ENCODE results near the gene GTF2IRD1.
"Not testable (repeated sequence)": the region's sequence is repeated elsewhere in the genome, so short reads cannot be mapped to it uniquely, and the experiment has no call there.

Gene GTF2IRD1

GRCh38 chr7:74527842-74528241 is 74.1 kb downstream of the GTF2IRD1 start:
- Histone ChIP-seq H3K9ac (ENCODE audit: low read depth, low read length) (no peak overlapping the region), H3K36me3 (ENCODE audit: control insufficient read depth, insufficient read depth, low read length) (peaks cover 25% of the 10 kb centered on the region), H3K27me3 (ENCODE audit: control insufficient read depth, insufficient read depth, low read length) (no peaks in the 10 kb centered on the region)

GRCh38 chr7:74528773-74529172 is 75.1 kb downstream of the GTF2IRD1 start:
- not testable (repeated sequence) for H3K4me1 ChIP-seq (ENCODE audit: control insufficient read depth, insufficient read depth, low read length); H3K27me3 ChIP-seq (ENCODE audit: control insufficient read depth, insufficient read depth, low read length); H3K9me3 ChIP-seq (ENCODE audit: control insufficient read depth, insufficient read depth, low read length); H3K9ac ChIP-seq (ENCODE audit: low read depth, low read length); H3K4me3 ChIP-seq (ENCODE audit: low read depth, low read length)
- H3K36me3 ChIP-seq (ENCODE audit: control insufficient read depth, insufficient read depth, low read length) = peaks cover 23% of the 10 kb centered on the region

More at GRCh38 chr7:74527842-74528241, 74.1 kb downstream of the GTF2IRD1 start:
- no peak overlapping the region for H3K4me3 ChIP-seq (ENCODE audit: low read depth, low read length)
- H3K9me3 ChIP-seq (ENCODE audit: control insufficient read depth, insufficient read depth, low read length) = no peaks in the 10 kb centered on the region
- peaks cover 3% of the 10 kb centered on the region for H3K4me1 ChIP-seq (ENCODE audit: control insufficient read depth, insufficient read depth, low read length)

GRCh38 chr7:74535951-74536356 is 82.2 kb downstream of the GTF2IRD1 start:
- H3K36me3 ChIP-seq (ENCODE audit: control insufficient read depth, insufficient read depth, low read length) = peaks cover 22% of the 10 kb centered on the region
- H3K9ac ChIP-seq (ENCODE audit: low read depth, low read length) = no peak overlapping the region
- no peak overlapping the region for H3K4me3 ChIP-seq (ENCODE audit: low read depth, low read length)
- no peaks in the 10 kb centered on the region for H3K27me3 ChIP-seq (ENCODE audit: control insufficient read depth, insufficient read depth, low read length)
- H3K9me3 ChIP-seq (ENCODE audit: control insufficient read depth, insufficient read depth, low read length) = no peaks in the 10 kb centered on the region
- H3K4me1 ChIP-seq (ENCODE audit: control insufficient read depth, insufficient read depth, low read length) = no peaks in the 10 kb centered on the region

GRCh38 chr7:74541937-74542336 is 88.2 kb downstream of the GTF2IRD1 start:
- H3K4me3 ChIP-seq (ENCODE audit: low read depth, low read length); H3K4me1 ChIP-seq (ENCODE audit: control insufficient read depth, insufficient read depth, low read length); H3K9me3 ChIP-seq (ENCODE audit: control insufficient read depth, insufficient read depth, low read length); H3K9ac ChIP-seq (ENCODE audit: low read depth, low read length); H3K27me3 ChIP-seq (ENCODE audit: control insufficient read depth, insufficient read depth, low read length): not testable (repeated sequence)
- peaks cover 18% of the 10 kb centered on the region for H3K36me3 ChIP-seq (ENCODE audit: control insufficient read depth, insufficient read depth, low read length)

DNA sequence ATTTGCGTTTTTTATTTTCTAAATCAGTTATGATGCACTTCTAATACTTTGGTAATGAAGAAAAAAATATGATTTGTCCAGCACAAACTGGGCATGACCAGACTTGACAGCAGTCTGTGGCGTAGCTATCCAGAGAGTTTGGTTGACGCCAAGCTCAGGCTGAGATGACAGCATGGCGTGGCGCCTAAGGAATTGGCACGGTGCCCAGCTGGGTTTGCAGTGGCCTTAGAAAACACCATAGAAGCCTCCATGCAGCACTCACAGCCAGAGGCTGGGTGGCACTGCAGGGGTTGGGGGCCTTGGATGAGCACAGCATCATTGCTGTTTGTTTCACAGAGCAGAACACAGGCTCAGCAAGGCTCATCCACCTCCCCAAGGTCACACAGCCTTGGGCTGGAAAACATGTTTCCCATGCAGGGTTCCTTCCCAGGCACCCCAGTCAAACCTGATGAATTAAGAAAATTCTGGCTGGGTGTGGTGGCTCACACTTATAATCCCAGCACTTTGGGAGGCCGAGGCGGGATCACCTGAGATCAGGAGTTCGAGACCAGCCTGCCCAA is 88.9 kb downstream of the GTF2IRD1 start:
- H3K36me3 ChIP-seq (ENCODE audit: control insufficient read depth, insufficient read depth, low read length) = peaks cover 19% of the 10 kb centered on the region
- no peaks in the 10 kb centered on the region for H3K4me1 ChIP-seq (ENCODE audit: control insufficient read depth, insufficient read depth, low read length)
- no peak overlapping the region for H3K9ac ChIP-seq (ENCODE audit: low read depth, low read length)
- H3K27me3 ChIP-seq (ENCODE audit: control insufficient read depth, insufficient read depth, low read length) = no peaks in the 10 kb centered on the region
- H3K9me3 ChIP-seq (ENCODE audit: control insufficient read depth, insufficient read depth, low read length) = no peaks in the 10 kb centered on the region
- H3K4me3 ChIP-seq (ENCODE audit: low read depth, low read length) = no peak overlapping the region

GRCh38 chr7:74544706-74545469 is 91.2 kb downstream of the GTF2IRD1 start:
- Histone ChIP-seq H3K9me3 (ENCODE audit: control insufficient read depth, insufficient read depth, low read length) (no peaks in the 10 kb centered on the region), H3K36me3 (ENCODE audit: control insufficient read depth, insufficient read depth, low read length) (peaks cover 25% of the 10 kb centered on the region)

DNA sequence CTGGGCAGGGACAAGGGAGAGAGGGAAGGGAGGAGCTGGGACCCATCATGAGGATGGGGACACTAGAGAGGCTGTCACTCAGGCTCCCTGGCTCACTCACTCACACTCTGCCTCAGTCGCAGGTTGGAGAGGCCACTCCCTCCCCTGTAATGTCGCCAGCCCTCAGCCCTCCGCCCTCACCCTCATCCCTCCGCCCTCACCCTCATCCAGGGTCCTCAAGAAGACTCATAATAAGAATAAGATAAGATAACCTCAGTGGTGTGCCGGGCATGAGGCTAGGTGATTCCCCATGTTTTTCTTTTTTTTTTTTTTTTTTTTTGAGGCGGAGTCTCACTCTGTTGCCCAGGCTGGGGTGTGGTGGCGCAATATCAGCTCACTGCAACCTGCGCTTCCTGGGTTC is 92.2 kb downstream of the GTF2IRD1 start:
- Histone ChIP-seq H3K36me3 (ENCODE audit: control insufficient read depth, insufficient read depth, low read length) (peaks cover 25% of the 10 kb centered on the region), H3K4me1 (ENCODE audit: control insufficient read depth, insufficient read depth, low read length) (no peaks in the 10 kb centered on the region), H3K27me3 (ENCODE audit: control insufficient read depth, insufficient read depth, low read length) (no peaks in the 10 kb centered on the region), H3K9me3 (ENCODE audit: control insufficient read depth, insufficient read depth, low read length) (no peaks in the 10 kb centered on the region), H3K4me3 (ENCODE audit: low read depth, low read length) (no peak overlapping the region), H3K9ac (ENCODE audit: low read depth, low read length) (no peak overlapping the region)

More at GRCh38 chr7:74544706-74545469, 91.2 kb downstream of the GTF2IRD1 start:
- H3K4me1 ChIP-seq (ENCODE audit: control insufficient read depth, insufficient read depth, low read length) = no peaks in the 10 kb centered on the region
- H3K4me3 ChIP-seq (ENCODE audit: low read depth, low read length) = no peak overlapping the region
- H3K27me3 ChIP-seq (ENCODE audit: control insufficient read depth, insufficient read depth, low read length) = no peaks in the 10 kb centered on the region
- H3K9ac ChIP-seq (ENCODE audit: low read depth, low read length) = no peak overlapping the region

DNA sequence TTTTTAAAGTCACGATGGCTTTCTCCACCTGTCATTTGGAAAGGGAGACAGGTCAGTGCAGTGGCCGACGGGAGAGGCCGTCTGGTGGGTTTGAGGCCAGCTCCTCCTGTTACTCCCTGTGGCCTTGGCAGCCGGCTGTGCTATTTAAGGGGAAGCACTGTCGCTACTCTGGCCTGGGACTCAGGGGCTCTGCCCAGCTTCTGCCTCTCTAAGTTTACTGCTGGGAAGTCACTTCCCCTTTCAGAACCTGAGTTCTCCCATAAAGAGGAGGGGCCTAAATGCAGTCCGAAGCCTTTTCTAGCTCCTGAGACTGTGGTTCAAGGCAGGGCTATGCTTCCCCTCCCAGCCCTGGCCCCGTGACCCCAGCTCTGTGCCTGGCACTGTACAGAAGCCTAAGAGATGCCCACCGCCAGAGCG is 99.9 kb downstream of the GTF2IRD1 start:
- H3K36me3 ChIP-seq (ENCODE audit: control insufficient read depth, insufficient read depth, low read length) = peaks cover 18% of the 10 kb centered on the region
- H3K27me3 ChIP-seq (ENCODE audit: control insufficient read depth, insufficient read depth, low read length); H3K9ac ChIP-seq (ENCODE audit: low read depth, low read length); H3K9me3 ChIP-seq (ENCODE audit: control insufficient read depth, insufficient read depth, low read length); H3K4me1 ChIP-seq (ENCODE audit: control insufficient read depth, insufficient read depth, low read length); H3K4me3 ChIP-seq (ENCODE audit: low read depth, low read length): not testable (repeated sequence)

DNA sequence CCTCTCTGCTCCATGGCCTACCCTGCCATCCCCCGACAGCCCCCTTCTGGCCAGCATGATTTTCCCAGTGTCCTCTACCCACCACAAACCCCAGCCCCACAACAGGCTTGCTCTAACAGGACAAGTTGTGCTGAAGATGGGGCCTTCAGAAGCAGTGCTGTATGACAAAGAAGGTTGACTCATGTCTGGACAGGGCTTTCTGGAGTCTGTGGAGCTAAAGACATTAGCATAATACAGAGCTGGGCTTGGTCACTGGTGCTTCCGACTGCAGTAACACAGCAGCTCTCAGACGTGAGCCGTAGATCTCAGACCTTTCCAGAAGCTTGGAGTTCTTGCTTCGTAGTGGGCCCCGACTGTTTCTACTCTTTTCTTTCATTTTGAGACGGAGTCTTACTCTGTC is 100.5 kb downstream of the GTF2IRD1 start:
- Histone ChIP-seq H3K4me3 (ENCODE audit: low read depth, low read length) (no peak overlapping the region), H3K9ac (ENCODE audit: low read depth, low read length) (no peak overlapping the region), H3K36me3 (ENCODE audit: control insufficient read depth, insufficient read depth, low read length) (peaks cover 21% of the 10 kb centered on the region), H3K4me1 (ENCODE audit: control insufficient read depth, insufficient read depth, low read length) (no peaks in the 10 kb centered on the region), H3K9me3 (ENCODE audit: control insufficient read depth, insufficient read depth, low read length) (no peaks in the 10 kb centered on the region), H3K27me3 (ENCODE audit: control insufficient read depth, insufficient read depth, low read length) (no peaks in the 10 kb centered on the region)

- Histone ChIP-seq H3K4me1 (ENCODE audit: control insufficient read depth, insufficient read depth, low read length) (no peaks in the 10 kb centered on the region), H3K36me3 (ENCODE audit: control insufficient read depth, insufficient read depth, low read length) (peaks cover 22% of the 10 kb centered on the region), H3K9ac (ENCODE audit: low read depth, low read length) (no peak overlapping the region), H3K4me3 (ENCODE audit: low read depth, low read length) (no peak overlapping the region), H3K27me3 (ENCODE audit: control insufficient read depth, insufficient read depth, low read length) (no peaks in the 10 kb centered on the region), H3K9me3 (ENCODE audit: control insufficient read depth, insufficient read depth, low read length) (no peaks in the 10 kb centered on the region)
These were observed 106.5 kb downstream of the GTF2IRD1 start for GRCh38 chr7:74560086-74560719.

DNA sequence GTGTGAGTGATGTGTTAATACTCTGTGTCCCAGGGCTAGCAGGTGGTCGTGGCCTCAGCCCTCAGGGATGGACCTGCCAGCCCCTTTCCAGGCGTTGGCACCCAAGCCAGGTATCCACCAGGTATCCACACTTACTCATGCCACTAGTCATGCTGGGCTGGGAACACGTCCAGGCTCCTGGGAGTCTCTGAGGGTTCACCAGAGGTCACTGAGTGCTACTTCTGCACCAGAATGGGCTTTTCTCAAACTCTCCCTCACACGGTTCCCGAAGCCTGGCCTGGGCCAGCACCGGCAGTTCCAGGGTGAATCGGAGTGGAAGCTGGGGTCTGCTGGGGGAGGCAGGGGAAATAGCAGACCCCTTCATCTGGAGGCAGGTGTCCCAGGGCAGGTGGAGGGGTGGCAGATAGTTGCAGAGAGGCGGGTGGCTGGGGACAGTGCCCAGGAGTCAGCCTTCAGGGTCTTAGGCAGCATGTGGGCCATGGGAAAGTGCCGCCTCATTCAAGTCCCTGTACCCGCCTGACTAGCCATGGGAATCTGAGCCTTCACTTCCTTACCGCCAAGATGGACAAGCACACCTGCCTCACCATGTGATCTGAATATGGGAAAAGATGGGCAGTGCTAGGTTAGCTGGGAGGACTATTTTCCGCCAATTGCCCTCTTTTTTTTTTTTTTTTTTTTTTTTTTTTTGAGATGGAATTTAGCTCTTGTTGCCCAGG is 108.3 kb downstream of the GTF2IRD1 start:
- H3K36me3 ChIP-seq (ENCODE audit: control insufficient read depth, insufficient read depth, low read length) = peaks cover 22% of the 10 kb centered on the region
- no peak overlapping the region for H3K4me3 ChIP-seq (ENCODE audit: low read depth, low read length)
- no peaks in the 10 kb centered on the region for H3K27me3 ChIP-seq (ENCODE audit: control insufficient read depth, insufficient read depth, low read length)
- H3K9ac ChIP-seq (ENCODE audit: low read depth, low read length) = no peak overlapping the region
- no peaks in the 10 kb centered on the region for H3K4me1 ChIP-seq (ENCODE audit: control insufficient read depth, insufficient read depth, low read length)
- H3K9me3 ChIP-seq (ENCODE audit: control insufficient read depth, insufficient read depth, low read length) = no peaks in the 10 kb centered on the region
